Measurements from ENCODE around the gene IFIT1. TPM values are rescaled to one million over a fixed set of nuclear protein-coding genes. Genes with fewer than 3 reads are reported as not detected.
A peak's percentile ranks its signal among the peaks of the same experiment; 100 is the strongest.

IFIT1 gene
- total RNA-seq, 4 donors from 2014 or later, result 1.1 to 18.5 (median 9.4) TPM

DNA sequence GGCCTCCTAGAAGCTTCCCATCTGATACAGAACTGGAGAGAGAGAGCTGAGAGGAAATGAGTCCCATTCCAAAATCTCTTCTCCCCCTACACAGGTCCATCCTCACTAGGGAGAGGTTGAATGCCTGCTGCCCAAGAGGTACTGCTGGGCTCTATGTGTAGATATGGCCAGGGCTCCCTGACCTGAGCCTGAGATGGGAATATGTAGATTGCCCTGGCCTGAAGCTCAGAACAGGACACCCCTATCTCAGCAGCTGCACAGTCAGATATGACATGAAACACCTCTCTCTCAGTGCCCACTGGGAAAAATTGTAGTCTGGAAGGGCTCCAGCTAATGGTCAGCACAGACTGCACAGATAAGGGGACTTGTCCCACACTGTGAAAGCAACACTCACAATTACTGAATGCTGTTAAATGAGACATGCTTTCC is 17.7 kb upstream of the IFIT1 start:
- no peak overlapping the region for H3K4me3 ChIP-seq
- H3K36me3 ChIP-seq, result no peaks in the 10 kb centered on the region
- in situ Hi-C loops (cut with MboI; ENCODE audit: low pct_ligation_motif_present in 1 of 4, low pct_unique_long_range_greater_than_20kb in 1 of 4, low sequenced_read_pairs in 3 of 4), result no loop called here
- H3K27ac ChIP-seq, result peak overlapping the region; percentile 81 to 89 (median 84)
- DNase-seq, result no peak
- intact Hi-C loops (cut with DNase I; ENCODE audit: low total_unique reads), result no loop called here
- TF ChIP-seq EP300 (IDR thresholded peaks at IDR 0.05; ENCODE audit: low read depth), result no peak
- no peaks in the 10 kb centered on the region for H3K27me3 ChIP-seq
- peaks cover 16 to 27% (median 21%) of the 10 kb centered on the region in 4 donors for H3K4me1 ChIP-seq
- no peaks in the 10 kb centered on the region for H3K9me3 ChIP-seq

DNA sequence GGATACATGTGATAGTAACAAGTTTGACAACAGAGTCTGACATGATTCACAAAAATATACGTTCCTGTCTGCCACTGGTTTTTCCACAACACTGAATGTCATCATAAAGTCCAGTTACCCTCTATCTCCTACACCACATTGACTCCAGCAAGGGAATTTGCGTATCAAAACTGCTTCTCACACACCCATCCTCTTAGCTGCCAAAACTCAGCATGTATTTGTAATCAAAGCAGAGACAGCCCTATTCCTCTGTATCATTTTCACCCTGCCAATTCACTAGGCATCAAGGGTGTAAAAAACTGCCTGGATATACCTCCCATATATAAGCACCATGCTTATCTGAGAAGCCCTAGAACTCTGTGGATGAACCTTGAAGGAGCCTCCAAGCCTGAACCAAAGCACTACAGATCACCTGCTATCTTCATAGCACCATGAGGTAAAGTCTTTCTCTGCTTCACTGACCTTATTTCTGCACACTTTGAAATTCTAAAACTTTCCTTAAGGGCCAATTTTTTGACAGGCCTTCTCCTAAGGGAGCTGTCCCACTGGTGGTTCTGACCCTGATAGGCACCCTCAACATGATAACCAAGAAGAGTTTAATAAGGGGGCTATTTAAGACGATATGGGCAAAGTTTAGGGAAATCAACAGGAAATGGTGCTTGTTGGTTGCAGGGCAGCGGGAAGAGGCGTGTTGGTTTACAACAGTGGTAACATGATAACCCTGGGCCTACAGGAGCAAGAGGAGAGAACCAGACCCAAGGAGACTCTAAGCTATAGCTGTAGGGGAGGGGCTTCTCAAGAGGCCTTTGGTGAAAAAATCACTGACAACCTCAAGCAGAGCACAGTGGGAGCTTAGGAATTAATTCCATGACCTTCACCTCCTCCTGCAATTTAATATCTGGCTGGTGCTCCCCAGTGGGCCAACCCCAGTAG is 14.5 kb upstream of the IFIT1 start, which contains the start of gene IFIT1B:
TSS of gene IFIT1B (plus strand) at position 352 of the 933 bp plus-strand sequence. CDS start at position 432, 80 bp downstream.
- Histone ChIP-seq H3K4me3 (no peak within 1 kb of the TSS), H3K27ac (no peak within 1 kb of the TSS), H3K4me1 (peaks cover 16 to 23% (median 20%) of the 10 kb centered on the region in 4 donors), H3K27me3 (no peaks in the 10 kb centered on the region), H3K36me3 (no peaks in the 10 kb centered on the region), H3K9me3 (no peaks in the 10 kb centered on the region)
- WGBS, 2 donors (ENCODE audit: low coverage in 1 of 2), result 84 to 89% methylated on average over 5 of the region's 5 CpGs
- intact Hi-C loops (cut with DNase I; ENCODE audit: low total_unique reads) (no loop called here), in situ Hi-C loops (cut with MboI; ENCODE audit: low pct_ligation_motif_present in 1 of 4, low pct_unique_long_range_greater_than_20kb in 1 of 4, low sequenced_read_pairs in 3 of 4) (no loop called here)
- TF ChIP-seq, protein P1, sequence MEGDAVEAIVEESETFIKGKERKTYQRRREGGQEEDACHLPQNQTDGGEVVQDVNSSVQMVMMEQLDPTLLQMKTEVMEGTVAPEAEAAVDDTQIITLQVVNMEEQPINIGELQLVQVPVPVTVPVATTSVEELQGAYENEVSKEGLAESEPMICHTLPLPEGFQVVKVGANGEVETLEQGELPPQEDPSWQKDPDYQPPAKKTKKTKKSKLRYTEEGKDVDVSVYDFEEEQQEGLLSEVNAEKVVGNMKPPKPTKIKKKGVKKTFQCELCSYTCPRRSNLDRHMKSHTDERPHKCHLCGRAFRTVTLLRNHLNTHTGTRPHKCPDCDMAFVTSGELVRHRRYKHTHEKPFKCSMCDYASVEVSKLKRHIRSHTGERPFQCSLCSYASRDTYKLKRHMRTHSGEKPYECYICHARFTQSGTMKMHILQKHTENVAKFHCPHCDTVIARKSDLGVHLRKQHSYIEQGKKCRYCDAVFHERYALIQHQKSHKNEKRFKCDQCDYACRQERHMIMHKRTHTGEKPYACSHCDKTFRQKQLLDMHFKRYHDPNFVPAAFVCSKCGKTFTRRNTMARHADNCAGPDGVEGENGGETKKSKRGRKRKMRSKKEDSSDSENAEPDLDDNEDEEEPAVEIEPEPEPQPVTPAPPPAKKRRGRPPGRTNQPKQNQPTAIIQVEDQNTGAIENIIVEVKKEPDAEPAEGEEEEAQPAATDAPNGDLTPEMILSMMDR (IDR thresholded peaks at IDR 0.05), result no peak
- TF ChIP-seq EP300 (IDR thresholded peaks at IDR 0.05; ENCODE audit: low read depth) (no peak), POLR2A (IDR thresholded peaks at IDR 0.05) (no peak), POLR2AphosphoS5 (IDR thresholded peaks at IDR 0.05) (no peak)
- DNase-seq, result no peak

DNA sequence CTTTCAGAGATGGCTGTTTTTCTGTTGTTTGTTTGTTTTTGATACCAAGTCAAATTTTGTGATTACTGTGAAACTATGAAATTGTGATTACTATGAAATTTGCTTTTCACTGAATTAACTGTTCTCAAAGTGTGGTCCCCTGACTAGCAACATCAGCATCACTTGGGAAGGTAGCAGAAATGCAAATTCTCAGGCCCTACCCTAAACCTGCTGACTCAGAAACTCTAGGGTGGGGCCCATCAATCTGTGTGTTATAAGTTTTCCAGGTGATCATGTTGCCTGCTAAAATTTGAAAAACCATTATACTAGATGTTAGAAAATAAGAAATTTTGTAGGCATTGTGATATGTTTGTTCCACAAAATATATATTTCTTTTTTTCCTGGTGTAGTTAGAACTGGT is 13.3 kb upstream of the IFIT1 start:
- Histone ChIP-seq H3K36me3 (no peaks in the 10 kb centered on the region), H3K4me3 (no peak overlapping the region), H3K9me3 (no peaks in the 10 kb centered on the region), H3K27me3 (no peaks in the 10 kb centered on the region), H3K27ac (no peak overlapping the region), H3K4me1 (peaks cover 10 to 12% (median 11%) of the 10 kb centered on the region in 4 donors)
- intact Hi-C loops (cut with DNase I; ENCODE audit: low total_unique reads) (no loop called here), in situ Hi-C loops (cut with MboI; ENCODE audit: low pct_ligation_motif_present in 1 of 4, low pct_unique_long_range_greater_than_20kb in 1 of 4, low sequenced_read_pairs in 3 of 4) (no loop called here)
- TF ChIP-seq, protein P1 (IDR thresholded peaks at IDR 0.05), result no peak
- no peak for TF ChIP-seq POLR2A (IDR thresholded peaks at IDR 0.05)
- TF ChIP-seq POLR2AphosphoS5 (IDR thresholded peaks at IDR 0.05), result no peak
- no peak for TF ChIP-seq EP300 (IDR thresholded peaks at IDR 0.05; ENCODE audit: low read depth)
- DNase-seq, result no peak

DNA sequence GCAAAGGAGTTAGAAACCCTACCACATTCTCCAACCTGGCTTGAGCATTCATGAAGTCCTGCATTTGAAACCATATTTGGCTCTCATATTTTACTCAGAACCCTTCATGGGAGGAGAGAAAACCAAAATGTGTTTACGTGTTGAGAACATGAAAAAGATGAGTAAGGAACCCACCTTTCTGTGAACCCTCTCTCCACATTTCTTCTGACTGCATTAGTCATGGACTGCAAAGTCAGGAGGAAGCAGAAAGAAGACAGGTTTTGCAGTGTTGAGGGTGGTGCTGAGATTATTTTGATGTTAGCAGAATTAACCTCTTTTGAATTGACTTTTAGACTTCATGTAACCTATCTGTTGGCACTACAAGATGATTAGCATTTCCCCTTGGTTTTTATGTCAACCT is 9.7 kb upstream of the IFIT1 start:
- intact Hi-C loops (cut with DNase I; ENCODE audit: low total_unique reads) (no loop called here), in situ Hi-C loops (cut with MboI; ENCODE audit: low pct_ligation_motif_present in 1 of 4, low pct_unique_long_range_greater_than_20kb in 1 of 4, low sequenced_read_pairs in 3 of 4) (no loop called here)
- Histone ChIP-seq H3K27me3 (no peaks in the 10 kb centered on the region), H3K27ac (no peak overlapping the region), H3K4me3 (no peak overlapping the region), H3K4me1 (no peaks in the 10 kb centered on the region), H3K9me3 (no peaks in the 10 kb centered on the region), H3K36me3 (no peaks in the 10 kb centered on the region)
- DNase-seq, result no peak
- WGBS, 2 donors (ENCODE audit: low coverage in 1 of 2), result 73 to 96% methylated on average over 1 of the region's 1 CpG
- TF ChIP-seq POLR2AphosphoS5 (IDR thresholded peaks at IDR 0.05) (no peak), POLR2A (IDR thresholded peaks at IDR 0.05) (no peak), EP300 (IDR thresholded peaks at IDR 0.05; ENCODE audit: low read depth) (no peak)
- TF ChIP-seq, protein P1 (IDR thresholded peaks at IDR 0.05), result no peak

All from transverse colon (tissue), 4 donors.